Neutrophil (primary cell): ENCODE measurements around the gene CCDC78.

Experiments
- H3K27ac ChIP-seq: fragments of 200-600 bp; sonication (generic); 2 replicates; pipeline ENCODE4 v1.5.1; 2016; ENCODE audit warnings: mild to moderate bottlenecking, moderate library complexity
- H3K27me3 ChIP-seq: fragments of 200-600 bp; sonication (generic); 2 replicates; pipeline ENCODE4 v1.6.0; 2016; ENCODE audit warnings: mild to moderate bottlenecking
- H3K36me3 ChIP-seq: fragments of 200-600 bp; sonication (generic); 2 replicates; pipeline ENCODE4 v1.5.1; 2017
- H3K4me1 ChIP-seq, 2 experiments: fragments of 200-600 bp in 1 of 2; sonication (generic) in 1 of 2; 1 replicate in 1 of 2; 2 replicates in 1 of 2; pipeline versions ENCODE4 v1.5.1 to v1.6.1; 2013 to 2016; ENCODE audit warnings: low read depth in 1 of 2, low read length in 1 of 2, mild to moderate bottlenecking in 1 of 2, moderate library complexity in 1 of 2; ENCODE audit not compliant: control insufficient read depth in 1 of 2, insufficient read depth in 1 of 2
- H3K4me3 ChIP-seq, 2 experiments: fragments of 200-600 bp in 1 of 2; sonication (generic) in 1 of 2; 1 replicate in 1 of 2; 2 replicates in 1 of 2; pipeline ENCODE4 v1.5.1; 2013 to 2016; ENCODE audit warnings: low read depth in 1 of 2, low read length in 1 of 2, mild to moderate bottlenecking in 1 of 2, moderate library complexity in 1 of 2
- H3K9me3 ChIP-seq: fragments of 200-600 bp; sonication (generic); 2 replicates; pipeline ENCODE4 v1.5.1; 2016
- CTCF ChIP-seq: fragments of 200-600 bp; sonication (generic); IDR thresholded peaks from 2 replicates; pipeline ENCODE4 v1.5.1; 2016; ENCODE audit warnings: antibody characterized with exemption

Gene CCDC78

GRCh38 chr16:732936-733335 is 6.7 kb upstream of the CCDC78 start:
- no peak overlapping the region for H3K27ac ChIP-seq
- H3K27me3 ChIP-seq, result peaks cover 20% of the 10 kb centered on the region
- no peak for TF ChIP-seq CTCF
- no peak overlapping the region for H3K4me3 ChIP-seq
- peaks cover 75% of the 10 kb centered on the region for H3K36me3 ChIP-seq
- H3K4me1 ChIP-seq, result peaks cover 0 to 9% of the 10 kb centered on the region in 2 experiments
- no peaks in the 10 kb centered on the region for H3K9me3 ChIP-seq

GRCh38 chr16:732332-732731 is 6.1 kb upstream of the CCDC78 start:
- no peak overlapping the region for H3K27ac ChIP-seq
- TF ChIP-seq CTCF, result no peak
- H3K9me3 ChIP-seq, result no peaks in the 10 kb centered on the region
- no peak overlapping the region for H3K4me3 ChIP-seq
- H3K27me3 ChIP-seq, result peaks cover 26% of the 10 kb centered on the region
- H3K36me3 ChIP-seq, result peaks cover 70% of the 10 kb centered on the region
- H3K4me1 ChIP-seq, result peaks cover 5 to 15% of the 10 kb centered on the region in 2 experiments

- Histone ChIP-seq H3K4me3 (no peak overlapping the region), H3K27ac (no peak overlapping the region), H3K4me1 (peaks cover 8 to 25% of the 10 kb centered on the region in 2 experiments), H3K36me3 (peaks cover 58% of the 10 kb centered on the region), H3K9me3 (no peaks in the 10 kb centered on the region), H3K27me3 (peaks cover 40% of the 10 kb centered on the region)
- TF ChIP-seq CTCF, result no peak
Measured at GRCh38 chr16:730666-731509, 4.6 kb upstream of the CCDC78 start.

- TF ChIP-seq CTCF, result no peak
- H3K4me3 ChIP-seq, result no peak overlapping the region
- H3K9me3 ChIP-seq, result no peaks in the 10 kb centered on the region
- peaks cover 49% of the 10 kb centered on the region for H3K27me3 ChIP-seq
- no peak overlapping the region for H3K27ac ChIP-seq
- peaks cover 8 to 25% of the 10 kb centered on the region in 2 experiments for H3K4me1 ChIP-seq
- H3K36me3 ChIP-seq, result peaks cover 51% of the 10 kb centered on the region
Measured at GRCh38 chr16:729768-730665, 3.8 kb upstream of the CCDC78 start.

- Histone ChIP-seq H3K4me3 (no peak overlapping the region), H3K36me3 (peaks cover 42% of the 10 kb centered on the region), H3K9me3 (no peaks in the 10 kb centered on the region), H3K27ac (no peak overlapping the region), H3K4me1 (peaks cover 8 to 25% of the 10 kb centered on the region in 2 experiments), H3K27me3 (peaks cover 58% of the 10 kb centered on the region)
- TF ChIP-seq CTCF, result no peak
Measured at GRCh38 chr16:728890-729744, 2.9 kb upstream of the CCDC78 start.
